CD8-positive, alpha-beta memory T cell (primary cell): ENCODE measurements around the gene ST7. TPM values are rescaled to one million over a fixed set of nuclear protein-coding genes. Genes with fewer than 3 reads are reported as not detected.

ENCODE experiments used
- CTCF ChIA-PET: fragments of 350-600 bp; sonication (Branson Sonifier 250); formaldehyde crosslinking; loops from one replicate; lab custom pipeline; 2021; ENCODE audit warnings: antibody characterized with exemption; lab: Charles Lee
- POLR2A ChIA-PET: fragments of 350-600 bp; sonication (Branson Sonifier 250); formaldehyde crosslinking; loops from one replicate; lab custom pipeline; 2021; ENCODE audit warnings: antibody characterized with exemption; lab: Charles Lee
- DNase-seq, 5 donors: peaks; one replicate each; pipeline versions ENCODE4 v3.0.0 to v3.0.0-alpha.2; 2020 to 2022; ENCODE audit warnings: mixed read lengths in 1 of 5
- H3K27ac ChIP-seq: one replicate; pipeline ENCODE4 v1.7.0; 2013; ENCODE audit warnings: low read depth, mild to moderate bottlenecking, low read length, moderate library complexity
- H3K27me3 ChIP-seq: 2 replicates; pipeline ENCODE4 v1.7.0; 2013; ENCODE audit warnings: low read length, mild to moderate bottlenecking; ENCODE audit not compliant: insufficient read depth, poor library complexity, severe bottlenecking
- H3K36me3 ChIP-seq: 2 replicates; pipeline ENCODE4 v1.7.0; 2013; ENCODE audit warnings: mild to moderate bottlenecking, low read length, moderate library complexity; ENCODE audit not compliant: insufficient read depth
- H3K4me1 ChIP-seq: 2 replicates; pipeline ENCODE4 v1.7.0; 2013; ENCODE audit warnings: mild to moderate bottlenecking, low read length, moderate library complexity; ENCODE audit not compliant: insufficient read depth
- H3K4me3 ChIP-seq: 2 replicates; pipeline ENCODE4 v1.7.0; 2013; ENCODE audit warnings: mild to moderate bottlenecking, low read length
- H3K9me3 ChIP-seq: 2 replicates; pipeline ENCODE4 v1.7.0; 2013; ENCODE audit warnings: mild to moderate bottlenecking, low read length
- H3K27ac Mint-ChIP-seq, 8 donors: one replicate each; pipeline ENCODE4 v1.8.0; 2020 to 2021; ENCODE audit warnings: mixed read lengths in 8 of 8, mild to moderate bottlenecking in 6 of 8, inconsistent platforms in 3 of 8, moderate library complexity in 3 of 8
- H3K27me3 Mint-ChIP-seq, 2 donors: one replicate each; pipeline ENCODE4 v1.8.0; 2020 to 2021; ENCODE audit warnings: mixed read lengths in 2 of 2, mild to moderate bottlenecking in 1 of 2, moderate library complexity in 1 of 2
- H3K36me3 Mint-ChIP-seq, 3 donors: one replicate each; pipeline ENCODE4 v1.8.0; 2020 to 2021; ENCODE audit warnings: mixed read lengths in 3 of 3, inconsistent platforms in 1 of 3, mild to moderate bottlenecking in 1 of 3
- H3K4me1 Mint-ChIP-seq, 3 donors: one replicate each; pipeline ENCODE4 v1.8.0; 2020 to 2021; ENCODE audit warnings: mixed read lengths in 3 of 3, inconsistent platforms in 1 of 3, mild to moderate bottlenecking in 1 of 3
- H3K4me3 Mint-ChIP-seq, 7 donors: one replicate each; pipeline ENCODE4 v1.8.0; 2020 to 2021; ENCODE audit warnings: mixed read lengths in 7 of 7, mild to moderate bottlenecking in 6 of 7, moderate library complexity in 4 of 7, inconsistent platforms in 2 of 7
- H3K9me3 Mint-ChIP-seq, 5 donors: one replicate each; pipeline ENCODE4 v1.8.0; 2020 to 2022; ENCODE audit warnings: mixed read lengths in 5 of 5, mild to moderate bottlenecking in 3 of 5, moderate library complexity in 2 of 5, inconsistent platforms in 1 of 5
- polyA plus RNA-seq: library from polyadenylated mRNA; unstranded; fragments of 300-500 nt; fragmentation: Illumina TruSeq; gene quantifications from one replicate; pipeline ENCODE4 v1.2.3, GENCODE V29; 2021
- total RNA-seq, 2 experiments: library from RNA; stranded (reverse); gene quantifications; one replicate each; pipeline ENCODE4 v1.2.3, GENCODE V29; 2021

The ST7 gene
- total and polyA plus RNA-seq, 3 experiments from 2014 or later: 7.9 to 14.2 (median 12.7) TPM

DNA sequence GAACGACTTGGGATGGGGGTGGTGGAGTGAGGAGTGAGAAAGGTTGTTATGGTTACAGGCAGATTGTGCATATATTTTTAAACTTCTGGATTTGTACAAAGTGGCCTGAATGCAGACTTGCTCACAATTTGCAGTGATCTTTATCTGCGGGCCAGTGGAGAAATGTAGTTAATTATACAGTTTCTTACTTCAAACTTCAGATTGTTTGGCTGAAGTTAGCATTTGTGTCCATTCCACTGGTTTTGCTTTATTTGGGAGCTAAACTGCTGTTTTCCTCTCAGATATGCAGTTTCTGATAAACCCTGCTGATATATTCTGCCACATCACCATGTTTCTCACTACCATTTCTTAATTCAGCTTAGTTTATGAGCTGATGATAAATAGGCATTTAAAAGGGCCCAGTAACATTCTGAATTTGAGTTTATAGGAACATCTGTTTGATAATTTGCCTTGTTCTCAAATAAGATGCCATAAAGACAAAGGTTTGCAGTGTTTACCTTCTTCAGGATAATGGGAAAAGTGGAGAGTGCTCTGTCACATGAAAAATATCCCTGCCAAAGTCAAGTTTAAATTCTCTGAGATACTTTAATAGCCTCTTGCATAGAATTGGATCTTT lies 170.1 kb downstream of the ST7 start:
- H3K4me1 Mint-ChIP-seq: peaks cover 0 to 6% (median 3%) of the 10 kb centered on the region in 3 donors
- no peaks in the 10 kb centered on the region for H3K27me3 Mint-ChIP-seq
- peaks cover 0 to 3% (median 0%) of the 10 kb centered on the region in 3 donors for H3K36me3 Mint-ChIP-seq
- Histone ChIP-seq H3K27ac (no peak overlapping the region), H3K9me3 (no peaks in the 10 kb centered on the region), H3K27me3 (no peaks in the 10 kb centered on the region), H3K4me1 (no peaks in the 10 kb centered on the region), H3K36me3 (no peaks in the 10 kb centered on the region), H3K4me3 (no peak overlapping the region)
- ChIA-PET POLR2A (no interaction called here), CTCF (interaction anchor here (0.7 to 5.3 kb wide), 3 partner anchors 137 to 193 kb away, joined by 3 to 52 read pairs (median 50); no protein-coding TSS in a partner anchor)
- no peak overlapping the region for H3K27ac Mint-ChIP-seq
- H3K9me3 Mint-ChIP-seq: no peaks in the 10 kb centered on the region
- H3K4me3 Mint-ChIP-seq: no peak overlapping the region
- DNase-seq: no peak

DNA sequence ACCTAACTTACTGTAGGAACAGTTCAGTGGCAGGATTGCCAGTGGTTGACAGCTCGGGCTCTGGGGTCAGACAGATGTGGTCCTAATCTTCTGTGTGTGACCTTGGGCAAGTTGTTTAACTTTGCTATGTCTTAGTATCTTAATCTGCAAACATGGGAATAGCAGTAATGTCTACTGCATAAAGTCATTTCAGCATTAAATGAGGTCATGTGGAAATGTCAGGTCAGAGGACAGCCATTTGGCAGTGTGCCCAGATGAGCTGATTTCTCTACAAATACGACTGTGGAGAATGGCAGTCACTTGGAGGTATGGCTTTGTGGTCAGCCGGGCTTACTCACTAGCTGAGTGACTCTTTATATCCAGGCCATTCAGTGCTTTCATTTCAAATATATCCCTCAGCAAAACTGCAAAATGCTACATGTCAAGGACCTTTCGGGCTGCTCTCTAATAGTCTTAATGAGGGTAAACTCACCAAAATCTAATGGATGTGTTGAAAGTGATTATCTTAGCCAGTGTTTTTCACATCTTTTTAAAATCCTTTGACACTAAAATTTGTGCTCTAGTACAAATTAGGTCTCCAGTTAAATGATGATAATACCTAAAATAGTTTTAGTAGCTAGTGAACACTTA lies 171.4 kb downstream of the ST7 start:
- H3K27me3 ChIP-seq: no peaks in the 10 kb centered on the region
- ChIA-PET CTCF (interaction anchor here (5.0 to 5.3 kb wide), 2 partner anchors 138 to 194 kb away, joined by 50 to 52 read pairs; no protein-coding TSS in a partner anchor), POLR2A (no interaction called here)
- no peaks in the 10 kb centered on the region for H3K9me3 ChIP-seq
- peaks cover 0 to 3% (median 0%) of the 10 kb centered on the region in 3 donors for H3K36me3 Mint-ChIP-seq
- no peak overlapping the region for H3K27ac ChIP-seq
- no peaks in the 10 kb centered on the region for H3K4me1 ChIP-seq
- no peak overlapping the region for H3K4me3 ChIP-seq
- H3K9me3 Mint-ChIP-seq: no peaks in the 10 kb centered on the region
- H3K27ac Mint-ChIP-seq: no peak overlapping the region
- H3K4me3 Mint-ChIP-seq: no peak overlapping the region
- H3K27me3 Mint-ChIP-seq: no peaks in the 10 kb centered on the region
- DNase-seq: peak in 4 of 5 donors; percentile 4 to 62 (median 10)
- H3K4me1 Mint-ChIP-seq: peaks cover 0 to 6% (median 3%) of the 10 kb centered on the region in 3 donors
- no peaks in the 10 kb centered on the region for H3K36me3 ChIP-seq

DNA sequence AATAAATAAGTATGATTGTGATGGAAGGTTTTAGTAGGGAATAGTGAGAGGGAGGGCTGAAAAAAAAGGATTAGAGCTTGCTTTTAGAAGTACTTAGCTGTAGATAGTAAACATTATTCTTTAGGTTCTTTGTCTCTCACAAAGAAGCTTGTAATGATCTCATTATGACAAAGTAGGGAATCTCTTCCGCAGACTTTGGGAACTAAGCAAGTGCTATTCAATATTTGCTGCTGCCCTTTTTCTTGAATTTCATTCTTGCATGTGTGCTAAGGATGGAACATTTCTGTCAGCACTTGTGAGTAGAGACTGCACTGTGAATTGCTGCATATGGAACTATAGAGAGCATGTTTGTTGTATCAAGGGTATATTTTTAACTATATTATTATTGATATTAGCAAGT lies 173.4 kb downstream of the ST7 start:
- peaks cover 0 to 2% (median 2%) of the 10 kb centered on the region in 3 donors for H3K36me3 Mint-ChIP-seq
- Histone ChIP-seq H3K9me3 (no peaks in the 10 kb centered on the region), H3K4me3 (no peak overlapping the region), H3K27ac (no peak overlapping the region), H3K4me1 (no peaks in the 10 kb centered on the region), H3K27me3 (no peaks in the 10 kb centered on the region), H3K36me3 (peaks cover 4% of the 10 kb centered on the region)
- no peak overlapping the region for H3K4me3 Mint-ChIP-seq
- peaks cover 0 to 6% (median 3%) of the 10 kb centered on the region in 3 donors for H3K4me1 Mint-ChIP-seq
- no peak for DNase-seq
- H3K27ac Mint-ChIP-seq: no peak overlapping the region
- H3K9me3 Mint-ChIP-seq: no peaks in the 10 kb centered on the region
- ChIA-PET CTCF (interaction anchor here (1.1 to 5.3 kb wide), 9 partner anchors 9 to 196 kb away, joined by 3 to 52 read pairs (median 3); no protein-coding TSS in a partner anchor), POLR2A (no interaction called here)
- no peaks in the 10 kb centered on the region for H3K27me3 Mint-ChIP-seq

DNA sequence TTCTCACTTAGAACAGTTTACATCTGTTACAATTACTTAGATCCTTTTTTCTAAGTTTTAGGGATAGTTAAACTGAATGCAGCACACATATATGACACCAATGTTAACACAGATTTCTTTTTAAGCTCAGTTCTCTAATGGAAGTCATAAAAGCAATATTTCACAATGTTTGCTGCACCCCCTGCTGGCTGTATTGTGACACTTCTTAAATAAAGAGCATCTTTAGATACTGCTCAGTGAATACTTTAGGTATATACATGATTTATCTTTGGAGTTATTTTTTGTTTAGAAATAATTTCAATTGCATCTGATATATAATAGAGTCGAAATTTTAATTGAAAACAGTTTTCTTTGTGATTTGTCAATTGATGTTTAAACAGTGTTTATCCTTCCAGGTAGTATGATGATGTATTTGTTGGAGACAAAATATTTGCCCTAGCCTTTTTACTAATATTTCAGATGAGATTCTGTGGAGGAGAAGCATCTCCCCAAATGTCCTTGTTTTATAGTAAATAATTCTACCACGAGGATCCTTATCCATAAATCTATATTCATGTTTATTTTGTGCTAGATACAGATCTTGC lies 174.4 kb downstream of the ST7 start:
- Mint-ChIP-seq H3K27me3 (no peaks in the 10 kb centered on the region), H3K36me3 (peaks cover 0 to 9% (median 2%) of the 10 kb centered on the region in 3 donors), H3K4me3 (no peak overlapping the region), H3K9me3 (no peaks in the 10 kb centered on the region), H3K27ac (no peak overlapping the region), H3K4me1 (peaks cover 0 to 6% (median 3%) of the 10 kb centered on the region in 3 donors)
- Histone ChIP-seq H3K36me3 (peaks cover 4% of the 10 kb centered on the region), H3K27me3 (no peaks in the 10 kb centered on the region), H3K27ac (no peak overlapping the region), H3K4me3 (no peak overlapping the region), H3K9me3 (no peaks in the 10 kb centered on the region), H3K4me1 (no peaks in the 10 kb centered on the region)
- DNase-seq: peak; percentile 20 to 57 (median 26)
- ChIA-PET POLR2A (no interaction called here), CTCF (interaction anchor here (0.6 to 5.3 kb wide), 11 partner anchors 10 to 202 kb away, joined by 3 to 52 read pairs (median 3); no protein-coding TSS in a partner anchor)

DNA sequence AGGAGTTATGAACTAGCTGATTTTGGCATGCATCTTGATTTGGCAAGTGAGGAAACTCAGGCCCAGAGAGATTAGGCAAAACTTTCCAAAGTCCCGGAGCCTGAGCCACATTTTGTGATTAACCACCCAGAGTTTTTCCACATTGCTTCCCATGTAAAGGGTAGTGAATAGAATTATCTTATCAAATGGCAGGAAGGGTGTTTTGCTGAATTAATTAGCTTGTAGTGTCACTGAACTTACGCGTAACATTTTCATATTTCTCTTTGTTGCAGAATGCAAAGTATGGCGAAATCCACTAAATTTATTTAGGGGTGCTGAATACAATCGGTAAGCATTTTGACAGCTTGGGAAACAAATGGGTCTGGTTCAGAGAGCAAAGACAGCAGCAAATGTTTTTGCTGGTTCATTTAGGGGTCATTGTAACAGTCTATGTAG lies 176.2 kb downstream of the ST7 start:
- Histone ChIP-seq H3K27ac (no peak overlapping the region), H3K27me3 (no peaks in the 10 kb centered on the region), H3K4me3 (no peak overlapping the region), H3K4me1 (no peaks in the 10 kb centered on the region), H3K36me3 (peaks cover 4% of the 10 kb centered on the region), H3K9me3 (no peaks in the 10 kb centered on the region)
- peaks cover 5 to 14% (median 8%) of the 10 kb centered on the region in 3 donors for H3K36me3 Mint-ChIP-seq
- peaks cover 2 to 5% (median 4%) of the 10 kb centered on the region in 3 donors for H3K4me1 Mint-ChIP-seq
- no peak overlapping the region for H3K4me3 Mint-ChIP-seq
- no peak for DNase-seq
- H3K27me3 Mint-ChIP-seq: no peaks in the 10 kb centered on the region
- H3K27ac Mint-ChIP-seq: no peak overlapping the region
- H3K9me3 Mint-ChIP-seq: no peaks in the 10 kb centered on the region
- ChIA-PET POLR2A (no interaction called here), CTCF (no interaction called here)

DNA sequence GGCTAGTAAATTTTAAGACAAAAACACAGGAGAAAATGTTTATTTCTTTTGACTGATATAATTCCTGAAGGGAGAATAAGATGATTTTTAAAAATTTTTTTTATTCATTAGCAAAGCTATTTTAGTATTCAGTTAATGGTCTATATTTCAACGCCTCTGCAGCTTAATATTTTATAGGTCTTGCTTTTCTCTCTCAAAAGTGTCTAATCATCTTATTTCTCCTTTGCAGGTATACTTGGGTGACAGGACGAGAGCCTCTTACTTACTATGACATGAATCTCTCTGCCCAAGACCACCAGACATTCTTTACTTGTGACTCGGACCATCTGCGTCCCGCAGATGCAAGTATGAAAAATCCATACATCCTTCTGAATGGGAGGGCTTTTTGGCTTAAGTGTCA lies 177.0 kb downstream of the ST7 start:
- Histone ChIP-seq H3K27ac (no peak overlapping the region), H3K4me3 (no peak overlapping the region), H3K36me3 (peaks cover 4% of the 10 kb centered on the region), H3K9me3 (no peaks in the 10 kb centered on the region), H3K4me1 (no peaks in the 10 kb centered on the region), H3K27me3 (no peaks in the 10 kb centered on the region)
- H3K27me3 Mint-ChIP-seq: no peaks in the 10 kb centered on the region
- ChIA-PET CTCF (no interaction called here), POLR2A (no interaction called here)
- peaks cover 7 to 10% (median 9%) of the 10 kb centered on the region in 3 donors for H3K4me1 Mint-ChIP-seq
- no peak overlapping the region for H3K27ac Mint-ChIP-seq
- H3K36me3 Mint-ChIP-seq: peaks cover 5 to 14% (median 8%) of the 10 kb centered on the region in 3 donors
- no peak for DNase-seq
- H3K9me3 Mint-ChIP-seq: no peaks in the 10 kb centered on the region
- H3K4me3 Mint-ChIP-seq: no peak overlapping the region

DNA sequence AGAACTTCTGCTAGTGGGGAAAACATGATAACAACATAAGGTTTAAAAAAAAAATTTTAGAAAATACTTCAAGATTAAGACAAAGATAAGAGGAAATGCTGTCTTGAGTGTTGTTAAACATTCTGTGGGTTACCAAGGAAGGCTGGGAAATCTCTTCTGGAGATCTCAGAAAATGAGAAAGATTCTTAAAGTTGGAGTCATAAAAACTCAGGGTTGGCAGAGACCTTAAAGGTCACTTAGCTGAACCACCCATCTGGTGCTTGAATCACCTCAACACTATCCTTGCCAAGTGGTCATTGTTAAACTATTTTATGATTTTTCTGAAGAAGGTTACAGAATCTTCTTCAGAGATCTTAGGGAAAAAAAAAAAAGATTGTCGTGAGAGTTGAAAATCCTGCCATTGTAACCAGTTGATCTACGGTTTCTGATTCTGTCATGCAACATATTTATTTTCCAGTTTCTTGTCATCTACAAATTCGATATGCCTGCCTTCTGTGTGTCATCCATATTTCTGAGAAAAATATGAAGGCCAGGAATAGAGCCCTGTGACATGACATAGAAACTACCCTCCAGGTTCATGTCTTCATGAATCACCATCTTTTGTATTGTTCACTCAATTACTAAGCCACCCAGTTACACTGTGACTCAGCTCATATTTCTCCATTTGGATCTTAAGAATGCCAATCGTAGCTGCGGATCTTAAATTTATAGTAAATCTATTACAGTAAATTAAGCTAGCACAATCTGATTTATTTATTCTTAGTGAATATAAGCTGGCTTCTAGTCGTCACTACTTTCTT lies 179.2 kb downstream of the ST7 start:
- peaks cover 8 to 14% (median 9%) of the 10 kb centered on the region in 3 donors for H3K36me3 Mint-ChIP-seq
- H3K4me1 Mint-ChIP-seq: peaks cover 7 to 10% (median 9%) of the 10 kb centered on the region in 3 donors
- Histone ChIP-seq H3K36me3 (peaks cover 4% of the 10 kb centered on the region), H3K9me3 (no peaks in the 10 kb centered on the region), H3K4me3 (no peak overlapping the region), H3K27me3 (no peaks in the 10 kb centered on the region), H3K4me1 (no peaks in the 10 kb centered on the region), H3K27ac (no peak overlapping the region)
- no peak overlapping the region for H3K27ac Mint-ChIP-seq
- ChIA-PET CTCF (interaction anchor here (1.2 kb wide), 1 partner anchor 200 kb away, joined by 3 read pairs; no protein-coding TSS in a partner anchor), POLR2A (no interaction called here)
- DNase-seq: no peak
- H3K27me3 Mint-ChIP-seq: no peaks in the 10 kb centered on the region
- no peak overlapping the region for H3K4me3 Mint-ChIP-seq
- no peaks in the 10 kb centered on the region for H3K9me3 Mint-ChIP-seq
